HCT116 (cell line): ENCODE results near the gene UMPS. TPM values are rescaled to one million over a fixed set of nuclear protein-coding genes. Genes with fewer than 3 reads are reported as not detected.

Source experiments
- ATAC-seq: fragments of 200-7000 bp; cut with Tn5 transposase; 2 replicates; pipeline ENCODE4 v1.9.1; 2020; ENCODE audit warnings: mild to moderate bottlenecking, moderate library complexity
- BruUV-seq: library from RNA; stranded (reverse); fragments of 400-500 nt; replicated peaks from 2 replicates; lab custom pipeline; 2021; lab: Mats Ljungman, UMichigan
- CTCF ChIA-PET: fragments of 300-600 bp; sonication (Branson Sonifier 250); formaldehyde crosslinking; loops from one replicate; lab custom pipeline; 2021; ENCODE audit warnings: antibody characterized with exemption; lab: Charles Lee
- POLR2A ChIA-PET: fragments of 300-600, 350-600 bp; sonication (Branson Sonifier 250); formaldehyde crosslinking; loops from one replicate; lab custom pipeline; 2021; ENCODE audit warnings: antibody characterized with exemption; lab: Charles Lee
- RAD21 ChIA-PET, 2 experiments: fragments of 300-600 bp; sonication (Branson Sonifier 250); formaldehyde crosslinking; loops; one replicate each; lab custom pipeline; 2023; ENCODE audit warnings: low total read pairs in 2 of 2; ENCODE audit not compliant: uncharacterized antibody in 2 of 2, unreplicated experiment in 2 of 2, low non-redundant PET in 1 of 2; lab: Charles Lee
- DNase-seq: peaks from one replicate; pipeline ENCODE4 v3.0.0-alpha.2; 2010; ENCODE audit warnings: low read depth, low spot score
- H2AFZ ChIP-seq: fragments of 200-600 bp; shearing (Covaris generic), sonication (generic); 2 replicates; pipeline ENCODE4 v1.6.1; 2017; ENCODE audit warnings: low read depth, mixed run types, mixed read lengths, antibody characterized with exemption, low read length; ENCODE audit not compliant: poor library complexity, severe bottlenecking
- H3K27ac ChIP-seq: 2 replicates; pipeline ENCODE4 v1.5.1; 2012; ENCODE audit warnings: low read depth, low read length
- H3K27me3 ChIP-seq: fragments of 200-600 bp; sonication (generic); 2 replicates; pipeline ENCODE4 v1.6.1; 2016; ENCODE audit warnings: mixed run types, low read length, mixed read lengths; ENCODE audit not compliant: insufficient read depth
- H3K36me3 ChIP-seq, 2 experiments: fragments of 200-500 bp in 1 of 2; fragments of 200-600 bp in 1 of 2; sonication (Bioruptor generic) in 1 of 2; sonication (generic) in 1 of 2; 2 replicates each; pipeline versions ENCODE4 v1.5.1 to v1.6.1; 2014 to 2016; ENCODE audit warnings: low read length in 2 of 2, inconsistent platforms in 1 of 2, mixed read lengths in 1 of 2, mixed run types in 1 of 2; ENCODE audit not compliant: insufficient read depth in 2 of 2, control insufficient read depth in 1 of 2
- H3K4me1 ChIP-seq, 2 experiments: fragments of 200-600 bp in 1 of 2; sonication (generic) in 1 of 2; 2 replicates each; pipeline versions ENCODE4 v1.5.1 to v1.6.1; 2012 to 2017; ENCODE audit warnings: low read length in 2 of 2, inconsistent platforms in 1 of 2, mild to moderate bottlenecking in 1 of 2, mixed read lengths in 1 of 2, mixed run types in 1 of 2, moderate library complexity in 1 of 2; ENCODE audit not compliant: insufficient read depth in 2 of 2, control insufficient read depth in 1 of 2
- H3K4me2 ChIP-seq: fragments of 200-600 bp; sonication (generic); 2 replicates; pipeline ENCODE4 v1.6.1; 2017; ENCODE audit warnings: mixed run types, low read length, mixed read lengths
- H3K4me3 ChIP-seq, 2 experiments: fragments of 200-600 bp in 1 of 2; sonication (generic) in 1 of 2; replicated peaks in 1 of 2; 2 replicates each; pipeline ENCODE4 v1.5.1; 2011 to 2016; ENCODE audit warnings: low read length in 2 of 2, control low read depth in 1 of 2, low read depth in 1 of 2, mild to moderate bottlenecking in 1 of 2, mixed read lengths in 1 of 2, mixed run types in 1 of 2
- H3K79me2 ChIP-seq: fragments of 200-600 bp; sonication (generic); 2 replicates; pipeline ENCODE4 v1.6.1; 2017; ENCODE audit warnings: mild to moderate bottlenecking, mixed run types, low read length, moderate library complexity, mixed read lengths; ENCODE audit not compliant: insufficient read depth
- H3K9ac ChIP-seq: fragments of 200-600 bp; sonication (generic); 2 replicates; pipeline ENCODE4 v1.6.1; 2016; ENCODE audit warnings: low read length, mixed read lengths
- H3K9me2 ChIP-seq: fragments of 200-600 bp; sonication (generic), shearing (Covaris generic); 2 replicates; pipeline ENCODE4 v1.6.1; 2017; ENCODE audit warnings: mixed run types, mild to moderate bottlenecking, moderate library complexity; ENCODE audit not compliant: insufficient read depth
- H3K9me3 ChIP-seq, 2 experiments: fragments of 200-500 bp in 1 of 2; fragments of 200-600 bp in 1 of 2; sonication (Bioruptor generic) in 1 of 2; sonication (generic) in 1 of 2; 2 replicates each; pipeline ENCODE4 v1.6.1; 2014 to 2017; ENCODE audit warnings: low read length in 2 of 2, mixed read lengths in 2 of 2, inconsistent platforms in 1 of 2, low read depth in 1 of 2, mild to moderate bottlenecking in 1 of 2, mixed run types in 1 of 2, moderate library complexity in 1 of 2; ENCODE audit not compliant: control insufficient read depth in 1 of 2, insufficient read depth in 1 of 2
- H4K20me1 ChIP-seq: fragments of 200-600 bp; sonication (generic), shearing (Covaris generic); 2 replicates; pipeline ENCODE4 v1.6.1; 2017; ENCODE audit warnings: mixed run types, mild to moderate bottlenecking, moderate library complexity; ENCODE audit not compliant: insufficient read depth
- CBX3 ChIP-seq: IDR thresholded peaks from 2 replicates; pipeline ENCODE4 v1.6.1; 2012; ENCODE audit warnings: low read depth
- CEBPB ChIP-seq: IDR thresholded peaks from 2 replicates; pipeline ENCODE4 v1.6.1; 2012; ENCODE audit warnings: low read depth
- EGR1 ChIP-seq: IDR thresholded peaks from 2 replicates; pipeline ENCODE4 v1.6.1; 2012; ENCODE audit warnings: low read depth
- ELF1 ChIP-seq: IDR thresholded peaks from 2 replicates; pipeline ENCODE4 v1.6.1; 2012; ENCODE audit warnings: low read depth, borderline replicate concordance
- EZH2phosphoT487 ChIP-seq: fragments of 200-600 bp; IDR thresholded peaks from 2 replicates; pipeline ENCODE4 v1.6.1; 2018; ENCODE audit warnings: antibody characterized with exemption, borderline replicate concordance
- FOSL1 ChIP-seq: IDR thresholded peaks from 2 replicates; pipeline ENCODE4 v1.6.1; 2012; ENCODE audit warnings: low read depth
- POLR2A ChIP-seq: IDR thresholded peaks from 2 replicates; pipeline ENCODE4 v1.7.0; 2011; ENCODE audit warnings: borderline replicate concordance; ENCODE audit not compliant: insufficient read depth, insufficient read length; ENCODE audit errors: extremely low read depth
- POLR2AphosphoS5 ChIP-seq: IDR thresholded peaks from 2 replicates; pipeline ENCODE4 v1.6.1; 2011; ENCODE audit warnings: mild to moderate bottlenecking, low read depth, low read length, moderate library complexity
- RAD21 ChIP-seq: IDR thresholded peaks from 2 replicates; pipeline ENCODE4 v1.6.1; 2012; ENCODE audit warnings: low read depth, mild to moderate bottlenecking
- SP1 ChIP-seq: IDR thresholded peaks from 2 replicates; pipeline ENCODE4 v1.6.1; 2012; ENCODE audit warnings: low read depth
- YY1 ChIP-seq: IDR thresholded peaks from 2 replicates; pipeline ENCODE4 v1.6.1; 2011; ENCODE audit warnings: low read length, low read depth, moderate library complexity, mild to moderate bottlenecking; ENCODE audit not compliant: insufficient replicate concordance; ENCODE audit errors: extremely low read depth
- ZNF274 ChIP-seq: fragments of 200-500 bp; sonication (Bioruptor generic); IDR thresholded peaks from 2 replicates; pipeline ENCODE4 v1.6.1; 2014; ENCODE audit warnings: mild to moderate bottlenecking, low read depth, low read length, inconsistent platforms
- intact Hi-C: fragments of 100-400 bp; cut with micrococcal nuclease; formaldehyde crosslinking; loops from 2 replicates; pipeline ENCODE4 v1.10.0; 2022
- total RNA-seq: library from RNA; stranded (reverse); gene quantifications from one replicate; pipeline ENCODE4 v1.2.1, GENCODE V29; 2021; ENCODE audit not compliant: unreplicated experiment
- TF ChIP-seq, protein P1 (sequence below): IDR thresholded peaks from 2 replicates; pipeline ENCODE4 v1.6.1; 2012

UMPS gene
- total RNA-seq, 1 experiment from 2014 or later, result 41.3 TPM

DNA sequence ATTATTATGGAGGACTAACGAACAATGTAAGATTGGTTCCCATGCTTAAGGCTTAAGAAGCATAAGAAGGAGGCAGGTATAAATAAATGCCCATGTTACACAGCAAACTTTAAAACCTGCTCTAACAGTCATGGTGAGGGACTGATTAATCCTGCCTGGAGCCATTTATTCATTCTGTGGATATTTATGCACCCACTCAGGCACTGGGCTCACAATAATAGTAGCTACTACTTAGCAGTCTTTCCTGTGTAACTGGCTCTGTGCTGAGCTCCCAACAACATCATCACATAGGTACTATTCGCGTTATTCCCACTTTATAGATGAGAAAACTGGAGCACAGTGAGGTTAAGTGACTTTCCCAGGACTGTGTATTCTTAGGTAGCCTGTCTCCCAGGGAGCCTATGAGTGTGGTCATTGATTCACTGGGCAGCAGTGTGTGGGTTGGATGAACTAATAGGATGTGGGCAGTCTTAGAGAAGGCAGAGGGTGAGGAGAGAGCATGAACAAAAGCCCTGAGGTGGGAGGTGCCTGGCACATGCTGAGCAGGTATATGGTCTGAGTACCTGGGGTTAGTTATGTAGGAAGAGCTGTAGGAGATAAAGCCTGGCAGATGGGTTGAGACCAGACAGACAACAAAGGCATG, 44.1 kb upstream of the UMPS start:
- H3K27ac ChIP-seq, result no peak overlapping the region
- H3K4me1 ChIP-seq, result 0 out of 4 replicates have a peak, but pooled peaks cover 0 to 6% of the 10 kb centered on the region in 2 experiments
- no peaks in the 10 kb centered on the region for H3K9me3 ChIP-seq
- no peaks in the 10 kb centered on the region for H3K79me2 ChIP-seq
- ChIA-PET RAD21 (no interaction called here), CTCF (interaction anchor here (0.7 to 5.8 kb wide), 2 partner anchors 96 to 121 kb away, joined by 4 to 82 read pairs; no protein-coding TSS in a partner anchor), POLR2A (interaction anchor here (0.6 kb wide), 1 partner anchor 72 kb away, joined by 3 read pairs; no protein-coding TSS in a partner anchor)
- H3K9ac ChIP-seq, result no peak overlapping the region
- intact Hi-C loops, result no loop called here
- no peaks in the 10 kb centered on the region for H3K27me3 ChIP-seq
- DNase-seq, result no peak
- no peak overlapping the region for H3K4me3 ChIP-seq
- no peaks in the 10 kb centered on the region for H4K20me1 ChIP-seq
- BruUV-seq, result no TSS peak
- H2AFZ ChIP-seq, result no peak overlapping the region
- ATAC-seq, result no peak
- H3K9me2 ChIP-seq, result no peaks in the 10 kb centered on the region
- no peaks in the 10 kb centered on the region for H3K36me3 ChIP-seq
- H3K4me2 ChIP-seq, result no peak overlapping the region
- no peak for TF ChIP-seq RAD21
- no peak for TF ChIP-seq ELF1
- TF ChIP-seq POLR2A, result no peak
- TF ChIP-seq EZH2phosphoT487, result no peak
- TF ChIP-seq ZNF274, result no peak
- no peak for TF ChIP-seq FOSL1
- no peak for TF ChIP-seq EGR1
- no peak for TF ChIP-seq SP1
- TF ChIP-seq, protein P1, sequence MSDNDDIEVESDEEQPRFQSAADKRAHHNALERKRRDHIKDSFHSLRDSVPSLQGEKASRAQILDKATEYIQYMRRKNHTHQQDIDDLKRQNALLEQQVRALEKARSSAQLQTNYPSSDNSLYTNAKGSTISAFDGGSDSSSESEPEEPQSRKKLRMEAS, result no peak
- TF ChIP-seq POLR2AphosphoS5, result no peak
- no peak for TF ChIP-seq YY1
- TF ChIP-seq CEBPB, result no peak
- no peak for TF ChIP-seq CBX3
